Measurements from ENCODE around the gene TMEM218. TPM values are rescaled to one million over a fixed set of nuclear protein-coding genes. Genes with fewer than 3 reads are reported as not detected.

Gene TMEM218
- total and polyA plus RNA-seq, 7 donors = 12.0 to 34.6 (median 23.3) TPM

DNA sequence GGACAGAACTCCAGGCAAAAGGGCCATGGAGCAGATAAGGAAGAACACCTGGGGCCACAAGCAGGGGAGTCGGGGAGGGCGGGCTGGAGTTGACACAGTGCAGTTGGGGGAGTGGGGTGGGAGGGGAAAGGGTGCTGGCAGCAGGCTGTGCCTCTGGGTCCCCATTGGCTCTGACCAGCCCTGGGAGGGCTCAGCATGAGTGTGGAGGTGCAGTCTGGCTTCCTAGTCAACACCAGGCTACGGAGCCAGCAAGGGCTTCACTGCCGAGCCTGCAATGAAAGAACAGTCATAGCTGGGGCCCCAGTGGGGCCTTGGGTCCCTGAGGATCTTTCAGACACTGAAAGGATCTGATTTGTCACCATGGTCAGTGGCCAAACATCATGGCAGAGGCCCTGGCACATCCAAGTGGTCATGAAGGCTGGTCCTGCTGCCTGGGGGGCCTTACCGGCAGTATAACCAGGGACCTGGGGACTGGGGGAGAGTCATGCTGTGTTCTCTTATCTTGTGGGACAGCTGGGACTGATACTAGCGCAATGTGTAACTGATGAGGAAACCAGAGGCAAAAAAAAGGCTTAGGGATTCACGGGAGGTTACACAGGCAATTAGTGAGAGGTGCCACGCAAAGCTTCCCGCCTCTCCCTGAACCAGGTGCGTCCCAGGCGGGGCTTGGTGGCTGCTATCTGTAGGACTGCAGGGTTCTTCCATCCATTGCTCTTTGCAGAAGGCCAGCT, 36.8 kb downstream of the TMEM218 start:
- H3K4me1 ChIP-seq = no peaks in the 10 kb centered on the region
- WGBS, 2 donors = 51 to 79% methylated on average over 11 of the region's 11 CpGs
- intact Hi-C loops (cut with DNase I) = no loop called here
- H3K36me3 ChIP-seq = no peaks in the 10 kb centered on the region
- TF ChIP-seq EP300 (IDR thresholded peaks at IDR 0.05) = no peak
- TF ChIP-seq, protein P1, sequence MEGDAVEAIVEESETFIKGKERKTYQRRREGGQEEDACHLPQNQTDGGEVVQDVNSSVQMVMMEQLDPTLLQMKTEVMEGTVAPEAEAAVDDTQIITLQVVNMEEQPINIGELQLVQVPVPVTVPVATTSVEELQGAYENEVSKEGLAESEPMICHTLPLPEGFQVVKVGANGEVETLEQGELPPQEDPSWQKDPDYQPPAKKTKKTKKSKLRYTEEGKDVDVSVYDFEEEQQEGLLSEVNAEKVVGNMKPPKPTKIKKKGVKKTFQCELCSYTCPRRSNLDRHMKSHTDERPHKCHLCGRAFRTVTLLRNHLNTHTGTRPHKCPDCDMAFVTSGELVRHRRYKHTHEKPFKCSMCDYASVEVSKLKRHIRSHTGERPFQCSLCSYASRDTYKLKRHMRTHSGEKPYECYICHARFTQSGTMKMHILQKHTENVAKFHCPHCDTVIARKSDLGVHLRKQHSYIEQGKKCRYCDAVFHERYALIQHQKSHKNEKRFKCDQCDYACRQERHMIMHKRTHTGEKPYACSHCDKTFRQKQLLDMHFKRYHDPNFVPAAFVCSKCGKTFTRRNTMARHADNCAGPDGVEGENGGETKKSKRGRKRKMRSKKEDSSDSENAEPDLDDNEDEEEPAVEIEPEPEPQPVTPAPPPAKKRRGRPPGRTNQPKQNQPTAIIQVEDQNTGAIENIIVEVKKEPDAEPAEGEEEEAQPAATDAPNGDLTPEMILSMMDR (IDR thresholded peaks at IDR 0.05) = no peak
- no peak for TF ChIP-seq POLR2A (IDR thresholded peaks at IDR 0.05)
- no peak for TF ChIP-seq POLR2AphosphoS5 (IDR thresholded peaks at IDR 0.05)
- peak; percentile 48 for DNase-seq
- peaks cover 0 to 5% (median 0%) of the 10 kb centered on the region in 3 donors for H3K27me3 ChIP-seq
- H3K4me3 ChIP-seq = no peak overlapping the region
- H3K27ac ChIP-seq = no peak overlapping the region
- no peaks in the 10 kb centered on the region for H3K9me3 ChIP-seq

DNA sequence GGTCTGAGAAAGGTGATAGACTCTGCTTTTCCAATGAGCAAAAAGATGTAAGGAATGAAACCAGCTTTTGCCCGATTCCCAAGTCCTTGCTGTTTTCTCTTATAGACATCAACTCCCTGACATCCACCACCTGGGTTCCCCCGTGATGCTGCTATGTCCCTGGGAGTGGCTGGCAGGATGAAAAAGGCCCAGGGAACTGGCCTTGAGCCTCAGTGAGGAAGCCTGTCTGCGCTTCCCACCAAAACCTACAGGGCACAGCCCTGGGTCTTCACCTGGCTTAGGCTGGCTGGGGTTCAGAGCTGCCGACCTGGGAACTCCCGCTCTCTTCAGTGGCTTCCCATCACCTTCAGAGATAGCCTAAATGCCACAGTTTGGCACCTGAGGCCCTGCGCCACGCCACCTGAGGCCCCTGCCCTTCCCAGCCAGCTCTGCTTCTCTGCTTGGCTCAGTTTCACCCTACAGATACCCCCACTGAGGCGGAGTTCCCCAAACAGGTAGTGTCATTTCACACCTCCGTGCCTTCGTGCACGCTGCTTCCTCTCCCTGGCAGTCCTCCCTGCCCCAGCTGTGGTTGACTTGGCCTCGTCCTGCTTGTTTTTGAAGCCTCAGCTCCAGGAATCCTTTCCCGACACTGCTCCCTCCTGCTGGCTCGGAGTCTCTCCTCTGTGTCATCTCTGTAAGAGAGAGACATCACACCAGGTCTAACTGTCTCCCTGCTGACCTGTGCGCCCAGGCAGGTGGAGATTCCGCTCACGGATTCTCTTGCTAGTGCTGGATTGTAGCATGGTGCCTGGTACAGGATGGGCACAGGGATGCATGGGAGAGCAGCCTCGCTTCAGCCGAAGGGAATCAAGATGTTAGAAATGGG, 37.6 kb downstream of the TMEM218 start:
- DNase-seq = no peak
- intact Hi-C loops (cut with DNase I) = no loop called here
- H3K36me3 ChIP-seq = no peaks in the 10 kb centered on the region
- no peaks in the 10 kb centered on the region for H3K9me3 ChIP-seq
- H3K4me3 ChIP-seq = no peak overlapping the region
- H3K27me3 ChIP-seq = peaks cover 0 to 5% (median 0%) of the 10 kb centered on the region in 3 donors
- TF ChIP-seq, protein P1 (IDR thresholded peaks at IDR 0.05) = no peak
- no peak for TF ChIP-seq POLR2AphosphoS5 (IDR thresholded peaks at IDR 0.05)
- TF ChIP-seq POLR2A (IDR thresholded peaks at IDR 0.05) = no peak
- TF ChIP-seq EP300 (IDR thresholded peaks at IDR 0.05) = no peak
- no peaks in the 10 kb centered on the region for H3K4me1 ChIP-seq
- no peak overlapping the region for H3K27ac ChIP-seq
- WGBS, 2 donors = 85 to 86% methylated on average over 19 of the region's 19 CpGs

DNA sequence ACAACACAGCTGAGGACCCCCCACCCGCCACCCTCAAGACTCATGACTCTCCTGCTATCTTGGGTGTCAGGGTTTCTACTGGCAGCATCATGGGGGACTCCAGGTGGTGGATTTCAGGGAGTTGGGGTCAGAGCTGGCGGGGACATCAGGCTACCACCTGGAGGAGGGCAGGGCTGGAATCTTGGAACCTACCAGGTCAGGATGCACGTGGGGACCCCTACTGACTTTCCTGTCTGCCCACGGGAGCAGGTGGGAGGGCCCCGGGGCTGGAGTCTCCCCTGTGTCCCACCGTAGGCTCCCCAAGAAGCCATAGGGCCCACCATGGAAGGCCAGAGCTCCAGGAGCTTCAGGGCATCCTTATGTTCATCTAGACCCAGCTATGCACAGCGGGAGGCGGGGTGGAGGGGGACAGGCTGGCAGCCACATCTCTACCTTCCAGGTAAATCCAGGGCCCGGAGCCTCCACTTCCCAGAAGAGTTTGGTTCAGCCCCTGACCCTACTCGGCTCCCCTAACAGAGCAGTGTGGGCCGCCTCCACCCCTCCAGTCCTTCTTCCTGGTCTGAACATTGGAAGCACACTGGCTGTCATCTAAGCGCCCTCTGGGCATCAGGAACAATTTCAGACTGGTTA, 38.4 kb downstream of the TMEM218 start:
- H3K4me1 ChIP-seq = no peaks in the 10 kb centered on the region
- H3K27ac ChIP-seq = peak overlapping the region in 3 of 4 donors; percentile 23 to 31 (median 29)
- no peaks in the 10 kb centered on the region for H3K9me3 ChIP-seq
- WGBS, 2 donors = 86 to 94% methylated on average over 12 of the region's 12 CpGs
- intact Hi-C loops (cut with DNase I) = no loop called here
- DNase-seq = peak; percentile 51
- no peak overlapping the region for H3K4me3 ChIP-seq
- TF ChIP-seq POLR2A (IDR thresholded peaks at IDR 0.05) = no peak
- no peak for TF ChIP-seq POLR2AphosphoS5 (IDR thresholded peaks at IDR 0.05)
- TF ChIP-seq, protein P1 (IDR thresholded peaks at IDR 0.05) = no peak
- no peak for TF ChIP-seq EP300 (IDR thresholded peaks at IDR 0.05)
- H3K27me3 ChIP-seq = peaks cover 0 to 5% (median 2%) of the 10 kb centered on the region in 3 donors
- no peaks in the 10 kb centered on the region for H3K36me3 ChIP-seq

DNA sequence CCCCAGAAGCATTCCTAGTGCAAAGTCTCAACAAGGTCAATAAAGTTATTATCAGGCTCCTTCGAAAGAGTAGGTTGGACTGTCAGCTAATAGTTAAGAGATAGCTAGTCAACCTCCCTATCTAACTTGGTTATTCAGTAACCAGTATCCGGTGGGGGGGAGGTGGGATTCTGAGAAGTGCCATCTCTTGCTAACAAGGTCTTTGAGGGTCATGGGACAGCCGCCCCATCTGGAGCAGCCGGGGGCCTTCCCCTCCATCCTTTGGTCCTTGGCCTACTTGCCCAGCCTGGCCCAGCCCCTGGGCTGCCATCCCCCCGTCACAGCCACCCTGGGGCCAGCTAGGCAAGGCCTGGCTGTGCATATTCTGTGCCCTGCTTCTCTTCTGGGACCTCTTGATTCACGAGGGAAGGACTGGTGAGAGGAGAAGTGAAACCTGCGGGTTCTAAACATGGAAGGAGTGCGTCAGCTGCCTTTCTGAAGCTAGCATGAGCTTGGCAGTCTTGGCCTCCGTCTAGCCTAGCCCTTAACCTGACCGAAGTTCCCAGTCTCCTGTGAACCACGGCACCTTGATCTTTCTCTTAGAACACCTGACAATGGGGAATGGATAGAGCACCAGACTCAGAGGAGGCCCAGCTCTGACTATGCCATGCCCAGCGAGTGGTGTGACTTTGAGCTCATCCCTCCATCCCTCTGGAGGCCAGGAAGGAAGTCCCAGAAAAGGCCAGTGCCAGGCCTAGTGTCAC, 39.0 kb downstream of the TMEM218 start:
- H3K36me3 ChIP-seq = no peaks in the 10 kb centered on the region
- H3K27ac ChIP-seq = peak overlapping the region in 3 of 4 donors; percentile 23 to 57 (median 45)
- TF ChIP-seq EP300 (IDR thresholded peaks at IDR 0.05) (no peak), POLR2AphosphoS5 (IDR thresholded peaks at IDR 0.05) (no peak), POLR2A (IDR thresholded peaks at IDR 0.05) (no peak)
- TF ChIP-seq, protein P1 (IDR thresholded peaks at IDR 0.05) = no peak
- intact Hi-C loops (cut with DNase I) = no loop called here
- 71% methylated on average over 12 of the region's 12 CpGs for WGBS, 2 donors
- no peaks in the 10 kb centered on the region for H3K4me1 ChIP-seq
- peaks cover 0 to 5% (median 4%) of the 10 kb centered on the region in 3 donors for H3K27me3 ChIP-seq
- H3K9me3 ChIP-seq = no peaks in the 10 kb centered on the region
- DNase-seq = peak; percentile 71
- no peak overlapping the region for H3K4me3 ChIP-seq
